CD14-positive monocyte (primary cell): ENCODE results near the gene CYP19A1. TPM values are rescaled to one million over a fixed set of nuclear protein-coding genes. Genes with fewer than 3 reads are reported as not detected.

Experiments used
- DNase-seq, 3 donors: peaks; one replicate each; pipeline ENCODE4 v3.0.0-alpha.2; 2011 to 2022
- H2AFZ ChIP-seq: 2 replicates; pipeline ENCODE4 v1.6.0; 2012; ENCODE audit warnings: mild to moderate bottlenecking, low read depth, low read length, inconsistent platforms; ENCODE audit not compliant: insufficient read depth, poor library complexity, severe bottlenecking
- H3K27ac ChIP-seq, 2 donors: 1 replicate in 1 of 2; 2 replicates in 1 of 2; pipeline ENCODE4 v1.5.1; 2012 to 2013; ENCODE audit warnings: low read length in 2 of 2, control low read depth in 1 of 2, inconsistent platforms in 1 of 2, low read depth in 1 of 2, mild to moderate bottlenecking in 1 of 2
- H3K27me3 ChIP-seq, 2 donors: one replicate each; pipeline versions ENCODE4 v1.6.0 to v1.6.1; 2011 to 2013; ENCODE audit warnings: low read length in 2 of 2; ENCODE audit not compliant: control insufficient read depth in 2 of 2, insufficient read depth in 2 of 2
- H3K36me3 ChIP-seq, 2 donors: replicated peaks in 1 of 2; 1 replicate in 1 of 2; 2 replicates in 1 of 2; pipeline versions ENCODE4 v1.5.1 to v1.6.1; 2012 to 2013; ENCODE audit warnings: low read length in 2 of 2, control low read depth in 1 of 2, inconsistent platforms in 1 of 2, mild to moderate bottlenecking in 1 of 2; ENCODE audit not compliant: insufficient read depth in 2 of 2, control insufficient read depth in 1 of 2
- H3K4me1 ChIP-seq, 2 donors: 1 replicate in 1 of 2; 2 replicates in 1 of 2; pipeline versions ENCODE4 v1.5.1 to v1.6.1; 2012 to 2013; ENCODE audit warnings: low read length in 2 of 2, control low read depth in 1 of 2, inconsistent platforms in 1 of 2, mild to moderate bottlenecking in 1 of 2, moderate library complexity in 1 of 2; ENCODE audit not compliant: insufficient read depth in 2 of 2, control insufficient read depth in 1 of 2
- H3K4me2 ChIP-seq: replicated peaks from 2 replicates; pipeline ENCODE3; 2012; ENCODE audit warnings: low read length, moderate library complexity, mild to moderate bottlenecking; ENCODE audit not compliant: poor library complexity, severe bottlenecking; ENCODE audit errors: extremely low read depth
- H3K4me3 ChIP-seq, 3 experiments: fragments of 200-600 bp in 1 of 3; sonication (generic) in 1 of 3; replicated peaks in 1 of 3; 1 replicate in 2 of 3; 2 replicates in 1 of 3; pipeline ENCODE4 v1.5.1; 2011 to 2013; ENCODE audit warnings: low read length in 3 of 3, mild to moderate bottlenecking in 3 of 3, control low read depth in 2 of 3, low read depth in 2 of 3, inconsistent platforms in 1 of 3, moderate library complexity in 1 of 3
- H3K79me2 ChIP-seq: 2 replicates; pipeline ENCODE4 v1.6.0; 2012; ENCODE audit warnings: mild to moderate bottlenecking, control low read depth, inconsistent platforms, low read length, moderate library complexity; ENCODE audit not compliant: insufficient read depth
- H3K9ac ChIP-seq: 2 replicates; pipeline ENCODE4 v1.6.0; 2017; ENCODE audit warnings: low read length, mild to moderate bottlenecking; ENCODE audit not compliant: insufficient read depth, poor library complexity, severe bottlenecking
- H3K9me3 ChIP-seq, 2 donors: replicated peaks in 1 of 2; 1 replicate in 1 of 2; 2 replicates in 1 of 2; pipeline versions ENCODE4 v1.5.1 to v1.6.1; 2012 to 2013; ENCODE audit warnings: low read length in 2 of 2, control low read depth in 1 of 2; ENCODE audit not compliant: control insufficient read depth in 1 of 2, insufficient read depth in 1 of 2
- H4K20me1 ChIP-seq: 2 replicates; pipeline ENCODE4 v1.6.0; 2012; ENCODE audit warnings: mild to moderate bottlenecking, low read length, control low read depth, moderate library complexity; ENCODE audit not compliant: insufficient read depth
- H3K27ac Mint-ChIP-seq, 7 donors: one replicate each; pipeline ENCODE4 v1.8.0; 2020; ENCODE audit warnings: mild to moderate bottlenecking in 7 of 7, mixed read lengths in 7 of 7, moderate library complexity in 6 of 7, inconsistent platforms in 2 of 7
- H3K27me3 Mint-ChIP-seq, 3 donors: one replicate each; pipeline ENCODE4 v1.8.0; 2021 to 2022; ENCODE audit warnings: low read depth in 3 of 3, mild to moderate bottlenecking in 3 of 3, mixed read lengths in 3 of 3, moderate library complexity in 3 of 3, inconsistent platforms in 1 of 3
- H3K36me3 Mint-ChIP-seq, 2 donors: one replicate each; pipeline ENCODE4 v1.8.0; 2020; ENCODE audit warnings: mixed read lengths in 2 of 2, inconsistent platforms in 1 of 2, mild to moderate bottlenecking in 1 of 2
- H3K4me1 Mint-ChIP-seq: one replicate; pipeline ENCODE4 v1.8.0; 2020; ENCODE audit warnings: mild to moderate bottlenecking, mixed read lengths
- H3K4me3 Mint-ChIP-seq, 2 donors: one replicate each; pipeline ENCODE4 v1.8.0; 2020; ENCODE audit warnings: mild to moderate bottlenecking in 2 of 2, mixed read lengths in 2 of 2, moderate library complexity in 1 of 2
- H3K9me3 Mint-ChIP-seq, 7 donors: one replicate each; pipeline ENCODE4 v1.8.0; 2020 to 2022; ENCODE audit warnings: mixed read lengths in 7 of 7, mild to moderate bottlenecking in 6 of 7, moderate library complexity in 6 of 7, inconsistent platforms in 2 of 7
- WGBS: methylation state at CpG from one replicate; pipeline ENCODE4 v1.1.5; 2013; ENCODE audit warnings: missing lambda C conversion rate; ENCODE audit not compliant: insufficient coverage; 5-methylcytosine and 5-hydroxymethylcytosine counted together
- intact Hi-C, 2 donors: fragments of 100-400 bp; cut with micrococcal nuclease; formaldehyde crosslinking; loops; one replicate each; pipeline versions ENCODE4 v1.15.0 to v1.15.1; 2023
- polyA plus RNA-seq, 3 donors: library from polyadenylated mRNA; depleted of rRNA in 1 of 3; unstranded in 2 of 3; stranded (reverse) in 1 of 3; fragments of 300-500 nt in 2 of 3; fragments of >200 nt in 1 of 3; fragmentation: Illumina TruSeq in 2 of 3; gene quantifications; 1 replicate in 2 of 3; 2 replicates in 1 of 3; pipeline ENCODE4 v1.2.3, GENCODE V29; 2012 to 2021
- TF ChIP-seq, protein P1 (sequence below): fragments of 200-600 bp; IDR thresholded peaks from one replicate; pipeline ENCODE4 v1.8.0; 2022; ENCODE audit warnings: antibody characterized with exemption, mild to moderate bottlenecking

Gene CYP19A1
- polyA plus RNA-seq, 3 donors, result not detected

- H3K4me3 Mint-ChIP-seq, result no peak overlapping the region
- Histone ChIP-seq H3K27ac (no peak overlapping the region), H3K4me1 (peaks cover 0 to 3% of the 10 kb centered on the region in 2 donors), H3K79me2 (no peaks in the 10 kb centered on the region), H3K4me3 (no peak overlapping the region), H3K4me2 (no peak overlapping the region), H3K36me3 (no peaks in the 10 kb centered on the region), H4K20me1 (no peaks in the 10 kb centered on the region), H3K27me3 (no peaks in the 10 kb centered on the region), H3K9me3 (no peaks in the 10 kb centered on the region), H3K9ac (no peak overlapping the region), H2AFZ (no peak overlapping the region)
- H3K27me3 Mint-ChIP-seq, result peaks cover 0 to 5% (median 3%) of the 10 kb centered on the region in 3 donors
- peaks cover 10% of the 10 kb centered on the region for H3K4me1 Mint-ChIP-seq
- peaks cover 0 to 4% (median 0%) of the 10 kb centered on the region in 7 donors for H3K9me3 Mint-ChIP-seq
- no peak overlapping the region for H3K27ac Mint-ChIP-seq
- WGBS, result 97% methylated on average over 3 of the region's 5 CpGs
- intact Hi-C loops, result no loop called here
- no peak for DNase-seq
- TF ChIP-seq, protein P1, sequence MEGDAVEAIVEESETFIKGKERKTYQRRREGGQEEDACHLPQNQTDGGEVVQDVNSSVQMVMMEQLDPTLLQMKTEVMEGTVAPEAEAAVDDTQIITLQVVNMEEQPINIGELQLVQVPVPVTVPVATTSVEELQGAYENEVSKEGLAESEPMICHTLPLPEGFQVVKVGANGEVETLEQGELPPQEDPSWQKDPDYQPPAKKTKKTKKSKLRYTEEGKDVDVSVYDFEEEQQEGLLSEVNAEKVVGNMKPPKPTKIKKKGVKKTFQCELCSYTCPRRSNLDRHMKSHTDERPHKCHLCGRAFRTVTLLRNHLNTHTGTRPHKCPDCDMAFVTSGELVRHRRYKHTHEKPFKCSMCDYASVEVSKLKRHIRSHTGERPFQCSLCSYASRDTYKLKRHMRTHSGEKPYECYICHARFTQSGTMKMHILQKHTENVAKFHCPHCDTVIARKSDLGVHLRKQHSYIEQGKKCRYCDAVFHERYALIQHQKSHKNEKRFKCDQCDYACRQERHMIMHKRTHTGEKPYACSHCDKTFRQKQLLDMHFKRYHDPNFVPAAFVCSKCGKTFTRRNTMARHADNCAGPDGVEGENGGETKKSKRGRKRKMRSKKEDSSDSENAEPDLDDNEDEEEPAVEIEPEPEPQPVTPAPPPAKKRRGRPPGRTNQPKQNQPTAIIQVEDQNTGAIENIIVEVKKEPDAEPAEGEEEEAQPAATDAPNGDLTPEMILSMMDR, result no peak
- H3K36me3 Mint-ChIP-seq, result no peaks in the 10 kb centered on the region
These were observed 39.0 kb downstream of the CYP19A1 start for GRCh38 chr15:51299187-51300015.

DNA sequence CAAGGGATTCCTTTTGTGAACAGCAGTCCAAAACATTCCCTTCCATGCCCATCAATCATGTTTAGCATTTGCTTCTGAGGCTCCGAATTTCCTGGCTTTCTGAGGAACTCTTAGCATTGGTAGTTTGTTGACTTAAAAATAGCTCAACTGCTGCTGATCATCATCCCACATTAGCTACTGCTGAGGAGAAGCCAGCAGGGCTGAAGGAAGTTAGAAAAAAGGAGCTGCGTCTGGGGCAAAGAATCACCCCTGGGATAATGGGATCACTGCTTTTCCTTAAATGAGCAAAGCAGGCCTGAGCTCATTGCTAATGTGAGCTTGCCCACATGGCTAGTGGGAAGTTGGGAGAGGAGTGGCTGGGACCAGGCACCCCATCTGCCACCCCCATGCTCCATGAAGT, 39.8 kb downstream of the CYP19A1 start:
- no peak overlapping the region for H3K27ac Mint-ChIP-seq
- Histone ChIP-seq H3K9me3 (no peaks in the 10 kb centered on the region), H3K79me2 (no peaks in the 10 kb centered on the region), H4K20me1 (no peaks in the 10 kb centered on the region), H3K4me3 (no peak overlapping the region), H3K27ac (no peak overlapping the region), H3K36me3 (no peaks in the 10 kb centered on the region), H3K27me3 (no peaks in the 10 kb centered on the region), H3K9ac (no peak overlapping the region), H3K4me2 (no peak overlapping the region), H3K4me1 (peaks cover 0 to under 1% of the 10 kb centered on the region in 2 donors), H2AFZ (no peak overlapping the region)
- peaks cover 0 to 5% (median 3%) of the 10 kb centered on the region in 3 donors for H3K27me3 Mint-ChIP-seq
- no peak overlapping the region for H3K4me3 Mint-ChIP-seq
- peaks cover 0 to 8% (median 4%) of the 10 kb centered on the region in 7 donors for H3K9me3 Mint-ChIP-seq
- no peak for DNase-seq
- TF ChIP-seq, protein P1, result no peak
- 80% methylated on average over 1 of the region's 2 CpGs for WGBS
- H3K4me1 Mint-ChIP-seq, result peaks cover 8% of the 10 kb centered on the region
- no peaks in the 10 kb centered on the region for H3K36me3 Mint-ChIP-seq
- intact Hi-C loops, result no loop called here
